ENCODE measurements around the gene UBE2I.

Gene UBE2I

DNA sequence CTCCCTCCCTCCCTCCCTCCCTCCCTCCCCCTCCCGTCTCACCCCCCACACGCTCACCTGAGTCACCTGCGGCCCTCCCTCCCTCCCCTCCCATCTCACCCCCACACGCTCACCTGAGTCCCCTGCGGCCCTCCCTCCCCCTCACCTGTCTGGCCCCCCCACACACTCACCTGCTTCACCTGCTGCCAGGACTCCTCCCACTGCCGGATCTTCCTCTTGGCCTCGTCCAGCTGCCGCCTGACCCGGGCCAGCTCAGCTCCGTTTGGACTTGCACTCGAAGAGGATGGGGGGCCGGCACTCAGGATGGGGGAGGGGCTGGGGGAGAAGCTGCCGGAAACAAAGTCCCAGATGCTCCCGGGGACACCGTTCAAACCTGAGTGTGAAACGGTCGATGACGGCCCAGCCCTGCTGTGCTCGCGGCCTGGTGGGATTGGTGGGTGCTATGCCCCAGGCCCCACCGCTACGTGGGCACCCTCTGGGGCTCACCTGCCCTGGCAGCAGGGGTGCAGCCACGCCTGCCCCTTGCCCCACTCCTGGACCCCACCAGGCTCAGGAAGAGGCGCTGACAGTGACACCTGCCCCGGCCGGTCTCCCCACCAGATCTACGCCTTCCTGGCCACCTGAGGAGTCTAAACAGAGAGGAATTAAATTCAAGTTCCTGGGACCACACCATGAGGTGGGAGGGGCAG lies 58.2 kb downstream of the UBE2I start:
- Histone ChIP-seq H3K9ac (ENCODE audit: low read length) (no peak overlapping the region), H3K27ac (ENCODE audit: low read depth, low read length) (no peak overlapping the region), H3K36me3 (ENCODE audit: low read length) (no peaks in the 10 kb centered on the region), H3K4me3 (ENCODE audit: insufficient read depth, low read length, poor library complexity, severe bottlenecking) (no peak overlapping the region), H4K20me1 (ENCODE audit: low read depth, low read length) (no peaks in the 10 kb centered on the region), H3K9me2 (replicated peaks; ENCODE audit: insufficient read depth, low read length) (no peaks in the 10 kb centered on the region), H2AFZ (ENCODE audit: low read depth, low read length, severe bottlenecking) (no peak overlapping the region), H3F3A (ENCODE audit: insufficient read depth) (no peaks in the 10 kb centered on the region; the same call in 1 of the 2 replicates), H3K9me3 (ENCODE audit: insufficient read depth, low read length) (no peaks in the 10 kb centered on the region), H3K27me3 (ENCODE audit: low read length) (no peaks in the 10 kb centered on the region), H3K79me2 (ENCODE audit: insufficient read depth, low read length) (no peaks in the 10 kb centered on the region), H3K4me2 (ENCODE audit: low read depth, low read length, poor library complexity, severe bottlenecking) (no peak overlapping the region)
- TF ChIP-seq EZH2phosphoT487 (conservative IDR thresholded peaks at IDR 0.05; ENCODE audit: low read length): no peak
- TF ChIP-seq, protein P1, sequence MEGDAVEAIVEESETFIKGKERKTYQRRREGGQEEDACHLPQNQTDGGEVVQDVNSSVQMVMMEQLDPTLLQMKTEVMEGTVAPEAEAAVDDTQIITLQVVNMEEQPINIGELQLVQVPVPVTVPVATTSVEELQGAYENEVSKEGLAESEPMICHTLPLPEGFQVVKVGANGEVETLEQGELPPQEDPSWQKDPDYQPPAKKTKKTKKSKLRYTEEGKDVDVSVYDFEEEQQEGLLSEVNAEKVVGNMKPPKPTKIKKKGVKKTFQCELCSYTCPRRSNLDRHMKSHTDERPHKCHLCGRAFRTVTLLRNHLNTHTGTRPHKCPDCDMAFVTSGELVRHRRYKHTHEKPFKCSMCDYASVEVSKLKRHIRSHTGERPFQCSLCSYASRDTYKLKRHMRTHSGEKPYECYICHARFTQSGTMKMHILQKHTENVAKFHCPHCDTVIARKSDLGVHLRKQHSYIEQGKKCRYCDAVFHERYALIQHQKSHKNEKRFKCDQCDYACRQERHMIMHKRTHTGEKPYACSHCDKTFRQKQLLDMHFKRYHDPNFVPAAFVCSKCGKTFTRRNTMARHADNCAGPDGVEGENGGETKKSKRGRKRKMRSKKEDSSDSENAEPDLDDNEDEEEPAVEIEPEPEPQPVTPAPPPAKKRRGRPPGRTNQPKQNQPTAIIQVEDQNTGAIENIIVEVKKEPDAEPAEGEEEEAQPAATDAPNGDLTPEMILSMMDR (IDR thresholded peaks at IDR 0.05; ENCODE audit: insufficient read depth, low read length, poor library complexity, severe bottlenecking): no peak

DNA sequence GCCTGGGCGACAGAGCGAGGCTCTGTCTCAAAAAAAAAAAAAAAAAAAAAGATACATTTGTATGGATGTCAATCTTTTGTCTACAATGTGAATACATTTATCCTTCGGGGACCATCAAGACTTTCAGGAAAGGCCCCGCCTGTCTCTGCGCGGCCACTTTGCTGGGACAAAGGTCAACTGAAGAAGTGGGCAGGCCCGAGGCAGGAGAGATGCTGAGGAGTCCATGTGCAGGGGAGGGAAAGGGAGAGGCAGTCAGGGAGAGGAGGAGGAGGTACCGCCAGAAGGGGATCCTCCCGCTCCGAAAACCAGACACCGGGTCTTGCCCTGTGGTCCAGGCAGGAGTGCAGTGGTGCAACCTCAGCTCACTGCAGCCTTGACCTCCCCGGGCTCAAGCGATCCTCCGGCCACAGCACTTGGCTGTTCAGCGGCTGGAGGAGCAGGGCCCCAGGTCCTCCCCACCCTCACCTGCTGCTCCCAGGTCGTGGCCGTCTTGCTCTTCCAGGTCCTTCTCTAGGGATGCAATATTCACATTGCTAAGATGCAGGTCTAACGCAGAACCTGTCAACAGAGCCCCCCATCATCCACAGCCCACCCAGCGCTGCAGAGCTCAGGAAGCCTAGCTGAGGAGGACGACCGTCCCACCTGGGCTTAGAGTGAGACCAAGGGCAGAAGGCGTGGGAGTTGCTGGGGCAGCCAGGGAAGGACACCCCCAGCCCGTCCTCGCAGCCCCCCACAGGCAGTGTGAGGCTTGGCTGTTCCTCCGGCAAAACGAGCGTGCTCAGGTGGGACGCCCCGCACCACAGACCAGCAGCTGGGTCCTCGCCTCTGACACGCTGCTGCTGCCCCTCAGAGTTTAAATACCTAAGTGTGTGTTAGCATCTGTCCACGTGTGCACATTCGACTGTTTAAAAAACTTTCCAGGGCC lies 61.9 kb downstream of the UBE2I start:
- no peaks in the 10 kb centered on the region for H3K9me3 ChIP-seq (ENCODE audit: insufficient read depth, low read length)
- H3K9ac ChIP-seq (ENCODE audit: low read length): no peak overlapping the region
- H3K27me3 ChIP-seq (ENCODE audit: low read length): no peaks in the 10 kb centered on the region
- no peak overlapping the region for H3K4me2 ChIP-seq (ENCODE audit: low read depth, low read length, poor library complexity, severe bottlenecking)
- H3K36me3 ChIP-seq (ENCODE audit: low read length): no peaks in the 10 kb centered on the region
- H3K9me2 ChIP-seq (replicated peaks; ENCODE audit: insufficient read depth, low read length): no peaks in the 10 kb centered on the region
- no peaks in the 10 kb centered on the region for H3K79me2 ChIP-seq (ENCODE audit: insufficient read depth, low read length)
- H2AFZ ChIP-seq (ENCODE audit: low read depth, low read length, severe bottlenecking): no peak overlapping the region
- no peak overlapping the region for H3K27ac ChIP-seq (ENCODE audit: low read depth, low read length)
- no peak overlapping the region for H3K4me3 ChIP-seq (ENCODE audit: insufficient read depth, low read length, poor library complexity, severe bottlenecking)
- no peaks in the 10 kb centered on the region for H3F3A ChIP-seq (ENCODE audit: insufficient read depth)
- TF ChIP-seq, protein P1 (IDR thresholded peaks at IDR 0.05; ENCODE audit: insufficient read depth, low read length, poor library complexity, severe bottlenecking): no peak
- TF ChIP-seq EZH2phosphoT487 (conservative IDR thresholded peaks at IDR 0.05; ENCODE audit: low read length): no peak
- H4K20me1 ChIP-seq (ENCODE audit: low read depth, low read length): no peaks in the 10 kb centered on the region

GRCh38 chr16:1372292-1372950 lies 63.0 kb downstream of the UBE2I start:
- no peak overlapping the region for H3K4me3 ChIP-seq (ENCODE audit: insufficient read depth, low read length, poor library complexity, severe bottlenecking)
- H3K9ac ChIP-seq (ENCODE audit: low read length): no peak overlapping the region
- H3K27me3 ChIP-seq (ENCODE audit: low read length): no peaks in the 10 kb centered on the region
- H3K4me2 ChIP-seq (ENCODE audit: low read depth, low read length, poor library complexity, severe bottlenecking): no peak overlapping the region
- H2AFZ ChIP-seq (ENCODE audit: low read depth, low read length, severe bottlenecking): no peak overlapping the region
- no peaks in the 10 kb centered on the region for H3K9me2 ChIP-seq (replicated peaks; ENCODE audit: insufficient read depth, low read length)
- H3K79me2 ChIP-seq (ENCODE audit: insufficient read depth, low read length): no peaks in the 10 kb centered on the region
- TF ChIP-seq, protein P1 (IDR thresholded peaks at IDR 0.05; ENCODE audit: insufficient read depth, low read length, poor library complexity, severe bottlenecking): no peak
- TF ChIP-seq EZH2phosphoT487 (conservative IDR thresholded peaks at IDR 0.05; ENCODE audit: low read length): no peak
- no peaks in the 10 kb centered on the region for H3K9me3 ChIP-seq (ENCODE audit: insufficient read depth, low read length)
- no peak overlapping the region for H3K27ac ChIP-seq (ENCODE audit: low read depth, low read length)
- H4K20me1 ChIP-seq (ENCODE audit: low read depth, low read length): no peaks in the 10 kb centered on the region
- H3F3A ChIP-seq (ENCODE audit: insufficient read depth): no peaks in the 10 kb centered on the region
- H3K36me3 ChIP-seq (ENCODE audit: low read length): no peaks in the 10 kb centered on the region

All from SU-DHL-6 (cell line).